Stimulated activated CD8-positive, alpha-beta memory T cell treated with anti-CD3 and anti-CD28 coated beads, Interleukin-7, amount 100 ng/mL, for 4 hours (primary cell): ENCODE data around the gene EDDM3A.
"Not testable (repeated sequence)": the region's sequence is repeated elsewhere in the genome, so short reads cannot be mapped to it uniquely, and the experiment has no call there.

Source experiments
- DNase-seq, 2 donors: peaks; one replicate each; pipeline ENCODE4 v3.0.0-alpha.2; 2020; ENCODE audit warnings: low read depth in 2 of 2

EDDM3A gene

GRCh38 chr14:20745571-20746358 is at the start of gene EDDM3A:
EDDM3A (plus strand) TSS chr14:20745887; CDS start chr14:20747581, 1,694 bp downstream.
- DNase-seq: no peak

- DNase-seq: no peak
Measured at GRCh38 chr14:20696764-20697163, 48.9 kb upstream of the EDDM3A start.

- DNase-seq: peak; percentile 40 to 43
Measured at GRCh38 chr14:20697273-20698017, 48.2 kb upstream of the EDDM3A start.

GRCh38 chr14:20698018-20698329 is 47.7 kb upstream of the EDDM3A start:
- DNase-seq: no peak

GRCh38 chr14:20698934-20699333 is 46.8 kb upstream of the EDDM3A start:
- DNase-seq: no peak

- DNase-seq: no peak
Measured at GRCh38 chr14:20699931-20700330, 45.8 kb upstream of the EDDM3A start.

GRCh38 chr14:20700965-20701364 is 44.7 kb upstream of the EDDM3A start:
- DNase-seq: not testable (repeated sequence)

GRCh38 chr14:20706657-20707355 is 38.9 kb upstream of the EDDM3A start:
- DNase-seq: no peak

GRCh38 chr14:20707622-20708021 is 38.1 kb upstream of the EDDM3A start:
- DNase-seq: no peak

GRCh38 chr14:20711261-20711660 is 34.4 kb upstream of the EDDM3A start:
- no peak for DNase-seq

- DNase-seq: no peak
Measured at GRCh38 chr14:20711685-20712084, 34.0 kb upstream of the EDDM3A start.

- DNase-seq: no peak
Measured at GRCh38 chr14:20712904-20713303, 32.8 kb upstream of the EDDM3A start.

- DNase-seq: no peak
Measured at GRCh38 chr14:20714593-20715250, 31.0 kb upstream of the EDDM3A start.

- no peak for DNase-seq
Measured at GRCh38 chr14:20719777-20720176, 25.9 kb upstream of the EDDM3A start.

- no peak for DNase-seq
Measured at GRCh38 chr14:20720741-20721140, 24.9 kb upstream of the EDDM3A start.

- no peak for DNase-seq
Measured at GRCh38 chr14:20722016-20722415, 23.7 kb upstream of the EDDM3A start.

- DNase-seq: no peak
Measured at GRCh38 chr14:20723488-20723887, 22.2 kb upstream of the EDDM3A start.

- not testable (repeated sequence) for DNase-seq
Measured at GRCh38 chr14:20726121-20726520, 19.6 kb upstream of the EDDM3A start.

GRCh38 chr14:20726531-20726930 is 19.2 kb upstream of the EDDM3A start:
- DNase-seq: no peak

- no peak for DNase-seq
Measured at GRCh38 chr14:20730891-20731290, 14.8 kb upstream of the EDDM3A start.

- DNase-seq: no peak
Measured at GRCh38 chr14:20732477-20732876, 13.2 kb upstream of the EDDM3A start.

GRCh38 chr14:20732979-20733635 is 12.6 kb upstream of the EDDM3A start:
- DNase-seq: no peak
